GM20000 (cell line): Measurements from ENCODE around the gene FITM2.

Source experiments
- DNase-seq: peaks from one replicate; pipeline ENCODE4 v3.0.0; 2012; ENCODE audit warnings: low spot score
- CTCF ChIP-seq: IDR thresholded peaks from 2 replicates; pipeline ENCODE4 v1.5.1; 2012; ENCODE audit warnings: mild to moderate bottlenecking, control low read depth; ENCODE audit errors: extremely low read depth, missing control alignments

Gene FITM2

GRCh38 chr20:44268802-44269201 lies 42.2 kb downstream of the FITM2 start:
- TF ChIP-seq CTCF: no peak
- no peak for DNase-seq

GRCh38 chr20:44264287-44264686 lies 46.7 kb downstream of the FITM2 start:
- DNase-seq: no peak
- no peak for TF ChIP-seq CTCF

- no peak for DNase-seq
- TF ChIP-seq CTCF: no peak
Observed at GRCh38 chr20:44258226-44258890, 52.6 kb downstream of the FITM2 start.

GRCh38 chr20:44256961-44257360 lies 54.0 kb downstream of the FITM2 start:
- no peak for DNase-seq
- no peak for TF ChIP-seq CTCF

GRCh38 chr20:44255942-44256341 lies 55.1 kb downstream of the FITM2 start:
- no peak for TF ChIP-seq CTCF
- DNase-seq: no peak

- no peak for DNase-seq
- no peak for TF ChIP-seq CTCF
Observed at GRCh38 chr20:44254073-44254472, 56.9 kb downstream of the FITM2 start.

GRCh38 chr20:44253528-44253927 lies 57.5 kb downstream of the FITM2 start:
- no peak for DNase-seq
- no peak for TF ChIP-seq CTCF
